GM23338 (cell line): ENCODE data around the gene FBXO17. TPM values are rescaled to one million over a fixed set of nuclear protein-coding genes. Genes with fewer than 3 reads are reported as not detected.

Source experiments
- ATAC-seq: fragments of 200-7000 bp; cut with Tn5 transposase; 3 replicates; pipeline ENCODE4 v1.9.1; 2020
- DNase-seq: peaks from one replicate; pipeline ENCODE4 v3.0.0-alpha.2; 2015; ENCODE audit warnings: low spot score
- H2AFZ ChIP-seq: fragments of 200-600 bp; sonication (generic); 2 replicates; pipeline ENCODE4 v1.8.0; 2016; ENCODE audit warnings: antibody characterized with exemption, mild to moderate bottlenecking, moderate library complexity
- H3F3A ChIP-seq: fragments of 200-600 bp; sonication (generic); replicated peaks from 2 replicates; pipeline ENCODE4 v1.8.0; 2017; ENCODE audit warnings: antibody characterized with exemption, mixed run types, low read depth
- H3K27ac ChIP-seq: fragments of 200-600 bp; sonication (generic); 2 replicates; pipeline ENCODE4 v1.6.1; 2016; ENCODE audit warnings: low read depth
- H3K27me3 ChIP-seq: fragments of 200-600 bp; sonication (generic); 2 replicates; pipeline ENCODE4 v1.8.0; 2016; ENCODE audit warnings: mild to moderate bottlenecking, mixed run types, moderate library complexity; ENCODE audit not compliant: insufficient read depth
- H3K36me3 ChIP-seq: fragments of 200-600 bp; sonication (generic); 2 replicates; pipeline ENCODE4 v1.8.0; 2016; ENCODE audit warnings: mild to moderate bottlenecking; ENCODE audit not compliant: insufficient read depth
- H3K4me1 ChIP-seq: fragments of 200-600 bp; sonication (generic); 2 replicates; pipeline ENCODE4 v1.8.0; 2016; ENCODE audit warnings: mild to moderate bottlenecking, moderate library complexity; ENCODE audit not compliant: insufficient read depth
- H3K4me2 ChIP-seq: fragments of 200-600 bp; sonication (generic); 2 replicates; pipeline ENCODE4 v1.7.1; 2017; ENCODE audit warnings: mixed run types
- H3K4me3 ChIP-seq: fragments of 200-600 bp; sonication (generic); 2 replicates; pipeline ENCODE4 v1.6.1; 2016; ENCODE audit warnings: mixed run types
- H3K79me2 ChIP-seq: fragments of 200-600 bp; sonication (generic); replicated peaks from 2 replicates; pipeline ENCODE4 v1.8.0; 2017; ENCODE audit warnings: mild to moderate bottlenecking; ENCODE audit not compliant: insufficient read depth
- H3K9me2 ChIP-seq: fragments of 200-600 bp; sonication (generic); 2 replicates; pipeline ENCODE4 v1.8.0; 2017; ENCODE audit not compliant: insufficient read depth
- H4K20me1 ChIP-seq: fragments of 200-600 bp; sonication (generic); replicated peaks from 2 replicates; pipeline ENCODE4 v1.8.0; 2017; ENCODE audit warnings: mild to moderate bottlenecking; ENCODE audit not compliant: insufficient read depth
- H3K27ac Mint-ChIP-seq: 2 replicates; pipeline ENCODE4 v1.8.0; 2020; ENCODE audit warnings: inconsistent platforms, mild to moderate bottlenecking, moderate library complexity, mixed read lengths
- H3K27me3 Mint-ChIP-seq: 3 replicates; pipeline ENCODE4 v1.8.0; 2022; ENCODE audit warnings: low read depth, mild to moderate bottlenecking, moderate library complexity, mixed read lengths, inconsistent platforms; ENCODE audit not compliant: insufficient read depth, poor library complexity
- H3K36me3 Mint-ChIP-seq: 3 replicates; pipeline ENCODE4 v1.8.0; 2021; ENCODE audit warnings: low read depth, mild to moderate bottlenecking, inconsistent platforms, moderate library complexity, mixed read lengths
- H3K4me1 Mint-ChIP-seq: 3 replicates; pipeline ENCODE4 v1.8.0; 2020; ENCODE audit warnings: mild to moderate bottlenecking, inconsistent platforms, mixed read lengths
- H3K4me3 Mint-ChIP-seq: 3 replicates; pipeline ENCODE4 v1.8.0; 2021; ENCODE audit warnings: moderate library complexity, mild to moderate bottlenecking, inconsistent platforms, mixed read lengths
- H3K9me3 Mint-ChIP-seq: 3 replicates; pipeline ENCODE4 v1.8.0; 2020; ENCODE audit warnings: moderate library complexity, mild to moderate bottlenecking, inconsistent platforms, mixed read lengths
- CREB1 ChIP-seq: fragments of 250-450 bp; sonication (Bioruptor Pico); IDR thresholded peaks from 2 replicates; pipeline ENCODE4 v1.5.0; 2020; ENCODE audit warnings: low read depth, mild to moderate bottlenecking, moderate library complexity
- CTCF ChIP-seq, 2 experiments: fragments of 200-600 bp in 1 of 2; sonication (generic) in 1 of 2; conservative IDR thresholded peaks; 2 replicates each; pipeline versions ENCODE4 v1.5.1 to v1.6.1; 2016 to 2017; ENCODE audit warnings: antibody characterized with exemption in 2 of 2, low read depth in 2 of 2, mild to moderate bottlenecking in 2 of 2, moderate library complexity in 1 of 2
- EZH2 ChIP-seq: fragments of 200-600 bp; sonication (generic); IDR thresholded peaks from one replicate; pipeline ENCODE4 v1.8.0; 2017; ENCODE audit warnings: antibody characterized with exemption, mild to moderate bottlenecking, low read depth; ENCODE audit not compliant: unreplicated experiment
- EZH2phosphoT487 ChIP-seq: fragments of 200-600 bp; sonication (generic); IDR thresholded peaks from one replicate; pipeline ENCODE4 v1.8.1; 2018; ENCODE audit warnings: antibody characterized with exemption; ENCODE audit not compliant: unreplicated experiment
- JUNB ChIP-seq: IDR thresholded peaks from one replicate; pipeline ENCODE4 v1.6.1; 2016; ENCODE audit warnings: antibody characterized with exemption; ENCODE audit not compliant: unreplicated experiment
- NANOG ChIP-seq: IDR thresholded peaks from 2 replicates; pipeline ENCODE4 v1.6.1; 2016; ENCODE audit warnings: antibody characterized with exemption, borderline replicate concordance
- STAT1 ChIP-seq: IDR thresholded peaks from one replicate; pipeline ENCODE4 v1.6.1; 2016; ENCODE audit warnings: antibody characterized with exemption; ENCODE audit not compliant: unreplicated experiment
- ZNF114 ChIP-seq: fragments of 250-450 bp; sonication (Bioruptor Pico); IDR thresholded peaks from 2 replicates; pipeline ENCODE4 v1.5.0; 2020; ENCODE audit warnings: mild to moderate bottlenecking, moderate library complexity
- ZNF331 ChIP-seq: fragments of 250-450 bp; sonication (Bioruptor Pico); IDR thresholded peaks from 2 replicates; pipeline ENCODE4 v1.5.0; 2020; ENCODE audit warnings: low read depth, mild to moderate bottlenecking, moderate library complexity
- polyA plus RNA-seq: library from polyadenylated mRNA; unstranded; fragments of >200 nt; fragmentation: Nextera tagmentation; extraction: Ambion mirVana; gene quantifications from 2 replicates; pipeline ENCODE4 v1.2.1, GENCODE V29; 2016
- total RNA-seq: library from RNA; depleted of rRNA; stranded (reverse); fragments of >200 nt; shearing (Covaris generic); gene quantifications from 2 replicates; pipeline ENCODE4 v1.2.3, GENCODE V29; 2014
- TF ChIP-seq, protein P1 (sequence below): fragments of 250-450 bp; sonication (Bioruptor Pico); IDR thresholded peaks from 2 replicates; pipeline ENCODE4 v1.5.0; 2020; ENCODE audit warnings: mild to moderate bottlenecking, moderate library complexity
- TF ChIP-seq, protein P2 (sequence below): IDR thresholded peaks from 2 replicates; pipeline ENCODE4 v1.6.1; 2016; ENCODE audit warnings: antibody characterized with exemption
- TF ChIP-seq, protein P3 (sequence below): IDR thresholded peaks from one replicate; pipeline ENCODE4 v1.6.1; 2018; ENCODE audit warnings: antibody characterized with exemption; ENCODE audit not compliant: unreplicated experiment

FBXO17 gene
- total and polyA plus RNA-seq, 2 experiments from 2014 or later, result 17.2 to 29.0 TPM

- no peak overlapping the region for H3K27ac ChIP-seq
- no peak overlapping the region for H3K27ac Mint-ChIP-seq
- no peak overlapping the region for H3K4me3 ChIP-seq
- H3K4me1 ChIP-seq, result peaks cover 9% of the 10 kb centered on the region
- H2AFZ ChIP-seq, result no peak overlapping the region
- TF ChIP-seq CREB1 (CRISPR knock-in tag) (no peak), ZNF331 (no peak), STAT1 (no peak), EZH2phosphoT487 (no peak), EZH2 (no peak), NANOG (no peak), CTCF (conservative IDR thresholded peaks at IDR 0.05; ENCODE audit: low read depth in 2 of 2) (no peak), JUNB (no peak), ZNF114 (CRISPR knock-in tag) (no peak)
- TF ChIP-seq, protein P1, sequence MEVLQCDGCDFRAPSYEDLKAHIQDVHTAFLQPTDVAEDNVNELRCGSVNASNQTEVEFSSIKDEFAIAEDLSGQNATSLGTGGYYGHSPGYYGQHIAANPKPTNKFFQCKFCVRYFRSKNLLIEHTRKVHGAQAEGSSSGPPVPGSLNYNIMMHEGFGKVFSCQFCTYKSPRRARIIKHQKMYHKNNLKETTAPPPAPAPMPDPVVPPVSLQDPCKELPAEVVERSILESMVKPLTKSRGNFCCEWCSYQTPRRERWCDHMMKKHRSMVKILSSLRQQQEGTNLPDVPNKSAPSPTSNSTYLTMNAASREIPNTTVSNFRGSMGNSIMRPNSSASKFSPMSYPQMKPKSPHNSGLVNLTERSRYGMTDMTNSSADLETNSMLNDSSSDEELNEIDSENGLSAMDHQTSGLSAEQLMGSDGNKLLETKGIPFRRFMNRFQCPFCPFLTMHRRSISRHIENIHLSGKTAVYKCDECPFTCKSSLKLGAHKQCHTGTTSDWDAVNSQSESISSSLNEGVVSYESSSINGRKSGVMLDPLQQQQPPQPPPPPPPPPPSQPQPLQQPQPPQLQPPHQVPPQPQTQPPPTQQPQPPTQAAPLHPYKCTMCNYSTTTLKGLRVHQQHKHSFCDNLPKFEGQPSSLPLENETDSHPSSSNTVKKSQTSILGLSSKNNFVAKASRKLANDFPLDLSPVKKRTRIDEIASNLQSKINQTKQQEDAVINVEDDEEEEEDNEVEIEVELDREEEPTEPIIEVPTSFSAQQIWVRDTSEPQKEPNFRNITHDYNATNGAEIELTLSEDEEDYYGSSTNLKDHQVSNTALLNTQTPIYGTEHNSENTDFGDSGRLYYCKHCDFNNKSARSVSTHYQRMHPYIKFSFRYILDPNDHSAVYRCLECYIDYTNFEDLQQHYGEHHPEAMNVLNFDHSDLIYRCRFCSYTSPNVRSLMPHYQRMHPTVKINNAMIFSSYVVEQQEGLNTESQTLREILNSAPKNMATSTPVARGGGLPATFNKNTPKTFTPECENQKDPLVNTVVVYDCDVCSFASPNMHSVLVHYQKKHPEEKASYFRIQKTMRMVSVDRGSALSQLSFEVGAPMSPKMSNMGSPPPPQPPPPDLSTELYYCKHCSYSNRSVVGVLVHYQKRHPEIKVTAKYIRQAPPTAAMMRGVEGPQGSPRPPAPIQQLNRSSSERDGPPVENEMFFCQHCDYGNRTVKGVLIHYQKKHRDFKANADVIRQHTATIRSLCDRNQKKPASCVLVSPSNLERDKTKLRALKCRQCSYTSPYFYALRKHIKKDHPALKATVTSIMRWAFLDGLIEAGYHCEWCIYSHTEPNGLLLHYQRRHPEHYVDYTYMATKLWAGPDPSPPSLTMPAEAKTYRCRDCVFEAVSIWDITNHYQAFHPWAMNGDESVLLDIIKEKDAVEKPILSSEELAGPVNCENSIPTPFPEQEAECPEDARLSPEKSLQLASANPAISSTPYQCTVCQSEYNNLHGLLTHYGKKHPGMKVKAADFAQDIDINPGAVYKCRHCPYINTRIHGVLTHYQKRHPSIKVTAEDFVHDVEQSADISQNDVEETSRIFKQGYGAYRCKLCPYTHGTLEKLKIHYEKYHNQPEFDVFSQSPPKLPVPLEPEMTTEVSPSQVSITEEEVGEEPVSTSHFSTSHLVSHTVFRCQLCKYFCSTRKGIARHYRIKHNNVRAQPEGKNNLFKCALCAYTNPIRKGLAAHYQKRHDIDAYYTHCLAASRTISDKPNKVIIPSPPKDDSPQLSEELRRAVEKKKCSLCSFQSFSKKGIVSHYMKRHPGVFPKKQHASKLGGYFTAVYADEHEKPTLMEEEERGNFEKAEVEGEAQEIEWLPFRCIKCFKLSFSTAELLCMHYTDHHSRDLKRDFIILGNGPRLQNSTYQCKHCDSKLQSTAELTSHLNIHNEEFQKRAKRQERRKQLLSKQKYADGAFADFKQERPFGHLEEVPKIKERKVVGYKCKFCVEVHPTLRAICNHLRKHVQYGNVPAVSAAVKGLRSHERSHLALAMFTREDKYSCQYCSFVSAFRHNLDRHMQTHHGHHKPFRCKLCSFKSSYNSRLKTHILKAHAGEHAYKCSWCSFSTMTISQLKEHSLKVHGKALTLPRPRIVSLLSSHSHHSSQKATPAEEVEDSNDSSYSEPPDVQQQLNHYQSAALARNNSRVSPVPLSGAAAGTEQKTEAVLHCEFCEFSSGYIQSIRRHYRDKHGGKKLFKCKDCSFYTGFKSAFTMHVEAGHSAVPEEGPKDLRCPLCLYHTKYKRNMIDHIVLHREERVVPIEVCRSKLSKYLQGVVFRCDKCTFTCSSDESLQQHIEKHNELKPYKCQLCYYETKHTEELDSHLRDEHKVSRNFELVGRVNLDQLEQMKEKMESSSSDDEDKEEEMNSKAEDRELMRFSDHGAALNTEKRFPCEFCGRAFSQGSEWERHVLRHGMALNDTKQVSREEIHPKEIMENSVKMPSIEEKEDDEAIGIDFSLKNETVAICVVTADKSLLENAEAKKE (CRISPR knock-in tag), result no peak
- TF ChIP-seq, protein P2, sequence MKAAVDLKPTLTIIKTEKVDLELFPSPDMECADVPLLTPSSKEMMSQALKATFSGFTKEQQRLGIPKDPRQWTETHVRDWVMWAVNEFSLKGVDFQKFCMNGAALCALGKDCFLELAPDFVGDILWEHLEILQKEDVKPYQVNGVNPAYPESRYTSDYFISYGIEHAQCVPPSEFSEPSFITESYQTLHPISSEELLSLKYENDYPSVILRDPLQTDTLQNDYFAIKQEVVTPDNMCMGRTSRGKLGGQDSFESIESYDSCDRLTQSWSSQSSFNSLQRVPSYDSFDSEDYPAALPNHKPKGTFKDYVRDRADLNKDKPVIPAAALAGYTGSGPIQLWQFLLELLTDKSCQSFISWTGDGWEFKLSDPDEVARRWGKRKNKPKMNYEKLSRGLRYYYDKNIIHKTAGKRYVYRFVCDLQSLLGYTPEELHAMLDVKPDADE, result no peak
- TF ChIP-seq, protein P3, sequence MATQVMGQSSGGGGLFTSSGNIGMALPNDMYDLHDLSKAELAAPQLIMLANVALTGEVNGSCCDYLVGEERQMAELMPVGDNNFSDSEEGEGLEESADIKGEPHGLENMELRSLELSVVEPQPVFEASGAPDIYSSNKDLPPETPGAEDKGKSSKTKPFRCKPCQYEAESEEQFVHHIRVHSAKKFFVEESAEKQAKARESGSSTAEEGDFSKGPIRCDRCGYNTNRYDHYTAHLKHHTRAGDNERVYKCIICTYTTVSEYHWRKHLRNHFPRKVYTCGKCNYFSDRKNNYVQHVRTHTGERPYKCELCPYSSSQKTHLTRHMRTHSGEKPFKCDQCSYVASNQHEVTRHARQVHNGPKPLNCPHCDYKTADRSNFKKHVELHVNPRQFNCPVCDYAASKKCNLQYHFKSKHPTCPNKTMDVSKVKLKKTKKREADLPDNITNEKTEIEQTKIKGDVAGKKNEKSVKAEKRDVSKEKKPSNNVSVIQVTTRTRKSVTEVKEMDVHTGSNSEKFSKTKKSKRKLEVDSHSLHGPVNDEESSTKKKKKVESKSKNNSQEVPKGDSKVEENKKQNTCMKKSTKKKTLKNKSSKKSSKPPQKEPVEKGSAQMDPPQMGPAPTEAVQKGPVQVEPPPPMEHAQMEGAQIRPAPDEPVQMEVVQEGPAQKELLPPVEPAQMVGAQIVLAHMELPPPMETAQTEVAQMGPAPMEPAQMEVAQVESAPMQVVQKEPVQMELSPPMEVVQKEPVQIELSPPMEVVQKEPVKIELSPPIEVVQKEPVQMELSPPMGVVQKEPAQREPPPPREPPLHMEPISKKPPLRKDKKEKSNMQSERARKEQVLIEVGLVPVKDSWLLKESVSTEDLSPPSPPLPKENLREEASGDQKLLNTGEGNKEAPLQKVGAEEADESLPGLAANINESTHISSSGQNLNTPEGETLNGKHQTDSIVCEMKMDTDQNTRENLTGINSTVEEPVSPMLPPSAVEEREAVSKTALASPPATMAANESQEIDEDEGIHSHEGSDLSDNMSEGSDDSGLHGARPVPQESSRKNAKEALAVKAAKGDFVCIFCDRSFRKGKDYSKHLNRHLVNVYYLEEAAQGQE, result no peak
- ATAC-seq (no peak), DNase-seq (no peak)
- no peak overlapping the region for H3K4me3 Mint-ChIP-seq
- no peaks in the 10 kb centered on the region for H4K20me1 ChIP-seq
- no peak overlapping the region for H3K4me2 ChIP-seq
- H3K9me2 ChIP-seq, result no peaks in the 10 kb centered on the region
- peaks cover 3% of the 10 kb centered on the region; the same call in 1 of the 3 replicates for H3K9me3 Mint-ChIP-seq
- peaks cover 9% of the 10 kb centered on the region; the same call in 2 of the 3 replicates for H3K4me1 Mint-ChIP-seq
- H3K27me3 Mint-ChIP-seq, result peaks cover 1% of the 10 kb centered on the region
- H3K27me3 ChIP-seq, result no peaks in the 10 kb centered on the region
- peaks cover 20% of the 10 kb centered on the region for H3K79me2 ChIP-seq
- H3K36me3 Mint-ChIP-seq, result peaks cover 27% of the 10 kb centered on the region
- no peaks in the 10 kb centered on the region; the same call in 1 of the 2 replicates for H3K36me3 ChIP-seq
- H3F3A ChIP-seq, result no peaks in the 10 kb centered on the region
Observed at GRCh38 chr19:38905620-38906019, 69.9 kb downstream of the FBXO17 start.
